Skeletal muscle satellite cell (primary cell): ENCODE measurements around the gene TRIM54.
"Not testable (repeated sequence)": the region's sequence is repeated elsewhere in the genome, so short reads cannot be mapped to it uniquely, and the experiment has no call there.

Experiments used
- H3K27me3 ChIP-seq: 2 replicates; pipeline ENCODE4 v1.7.0; 2013; ENCODE audit warnings: low read length; ENCODE audit not compliant: control insufficient read depth, insufficient read depth
- H3K36me3 ChIP-seq: 2 replicates; pipeline ENCODE4 v1.7.0; 2013; ENCODE audit warnings: mild to moderate bottlenecking, control low read depth, low read length; ENCODE audit not compliant: insufficient read depth
- H3K4me1 ChIP-seq: 2 replicates; pipeline ENCODE4 v1.7.0; 2013; ENCODE audit warnings: low read length; ENCODE audit not compliant: control insufficient read depth, insufficient read depth
- H3K4me2 ChIP-seq: 2 replicates; pipeline ENCODE4 v1.7.0; 2013; ENCODE audit warnings: mild to moderate bottlenecking, low read length
- H3K4me3 ChIP-seq: 2 replicates; pipeline ENCODE4 v1.7.0; 2013; ENCODE audit warnings: low read length
- H3K9ac ChIP-seq: 2 replicates; pipeline ENCODE4 v1.7.0; 2013; ENCODE audit warnings: mild to moderate bottlenecking, low read depth, low read length, moderate library complexity
- H3K9me3 ChIP-seq: replicated peaks from 2 replicates; pipeline ENCODE4 v1.7.0; 2013; ENCODE audit warnings: mild to moderate bottlenecking, control low read depth, low read length

The TRIM54 gene

GRCh38 chr2:27272537-27273522, 9.4 kb upstream of the TRIM54 start:
- H3K9ac ChIP-seq, H3K4me3 ChIP-seq, H3K4me1 ChIP-seq, H3K9me3 ChIP-seq, H3K4me2 ChIP-seq, H3K36me3 ChIP-seq: not testable (repeated sequence)
- H3K27me3 ChIP-seq, result peaks cover 41% of the 10 kb centered on the region

- Histone ChIP-seq H3K4me3 (no peak within 1 kb of the TSS), H3K27me3 (peaks cover 27% of the 10 kb centered on the region), H3K36me3 (no peaks in the 10 kb centered on the region), H3K9me3 (no peaks in the 10 kb centered on the region), H3K4me1 (peaks cover 1% of the 10 kb centered on the region), H3K4me2 (no peak within 1 kb of the TSS), H3K9ac (no peak within 1 kb of the TSS)
Observed at GRCh38 chr2:27275211-27276150, 6.7 kb upstream of the TRIM54 start, which contains the start of gene DNAJC5G. Gene DNAJC5G, plus strand, starts transcription at chr2:27275433. Its CDS starts 1,296 bp downstream, at chr2:27276729.

- Histone ChIP-seq H3K9ac (no peak overlapping the region), H3K9me3 (no peaks in the 10 kb centered on the region), H3K4me3 (no peak overlapping the region), H3K4me2 (no peak overlapping the region), H3K4me1 (peaks cover 25% of the 10 kb centered on the region), H3K36me3 (no peaks in the 10 kb centered on the region), H3K27me3 (peaks cover 26% of the 10 kb centered on the region)
Observed at GRCh38 chr2:27278010-27278409, 4.2 kb upstream of the TRIM54 start.

- Histone ChIP-seq H3K4me1 (peaks cover 26% of the 10 kb centered on the region), H3K4me2 (no peak overlapping the region), H3K36me3 (no peaks in the 10 kb centered on the region), H3K4me3 (no peak overlapping the region), H3K9ac (no peak overlapping the region), H3K9me3 (no peaks in the 10 kb centered on the region), H3K27me3 (peaks cover 38% of the 10 kb centered on the region)
Observed at GRCh38 chr2:27280826-27281225, 1.4 kb upstream of the TRIM54 start.

GRCh38 chr2:27281442-27281841, 787 bp upstream of the TRIM54 start:
- Histone ChIP-seq H3K27me3 (peaks cover 39% of the 10 kb centered on the region), H3K4me3 (no peak overlapping the region), H3K9me3 (no peaks in the 10 kb centered on the region), H3K9ac (no peak overlapping the region), H3K4me1 (peaks cover 26% of the 10 kb centered on the region), H3K4me2 (no peak overlapping the region), H3K36me3 (no peaks in the 10 kb centered on the region)

GRCh38 chr2:27282892-27283291, 663 bp downstream of the TRIM54 start:
- no peaks in the 10 kb centered on the region for H3K9me3 ChIP-seq
- H3K4me3 ChIP-seq, result no peak overlapping the region
- H3K9ac ChIP-seq, result no peak overlapping the region
- no peak overlapping the region for H3K4me2 ChIP-seq
- H3K4me1 ChIP-seq, result peaks cover 26% of the 10 kb centered on the region
- H3K27me3 ChIP-seq, result peaks cover 46% of the 10 kb centered on the region
- no peaks in the 10 kb centered on the region for H3K36me3 ChIP-seq

GRCh38 chr2:27284996-27285395, 2.8 kb downstream of the TRIM54 start:
- Histone ChIP-seq H3K9me3 (no peaks in the 10 kb centered on the region), H3K27me3 (peaks cover 51% of the 10 kb centered on the region), H3K4me1 (peaks cover 26% of the 10 kb centered on the region), H3K4me3 (no peak overlapping the region), H3K36me3 (no peaks in the 10 kb centered on the region), H3K4me2 (no peak overlapping the region), H3K9ac (no peak overlapping the region)

GRCh38 chr2:27285481-27285880, 3.3 kb downstream of the TRIM54 start:
- Histone ChIP-seq H3K9me3 (no peaks in the 10 kb centered on the region), H3K4me3 (no peak overlapping the region), H3K9ac (no peak overlapping the region), H3K4me1 (peaks cover 25% of the 10 kb centered on the region), H3K27me3 (peaks cover 51% of the 10 kb centered on the region), H3K36me3 (no peaks in the 10 kb centered on the region), H3K4me2 (no peak overlapping the region)

GRCh38 chr2:27288610-27289009, 6.4 kb downstream of the TRIM54 start:
- H3K27me3 ChIP-seq, result peaks cover 59% of the 10 kb centered on the region
- peaks cover 9% of the 10 kb centered on the region for H3K4me1 ChIP-seq
- H3K9me3 ChIP-seq, result no peaks in the 10 kb centered on the region
- H3K36me3 ChIP-seq, result no peaks in the 10 kb centered on the region
- H3K9ac ChIP-seq, result no peak overlapping the region
- H3K4me3 ChIP-seq, result no peak overlapping the region
- no peak overlapping the region for H3K4me2 ChIP-seq

GRCh38 chr2:27290549-27290948, 8.3 kb downstream of the TRIM54 start:
- Histone ChIP-seq H3K4me3 (no peak overlapping the region), H3K4me1 (peaks cover 17% of the 10 kb centered on the region), H3K27me3 (peaks cover 47% of the 10 kb centered on the region), H3K9me3 (no peaks in the 10 kb centered on the region), H3K4me2 (no peak overlapping the region), H3K36me3 (no peaks in the 10 kb centered on the region), H3K9ac (no peak overlapping the region)

- Histone ChIP-seq H3K4me1 (peaks cover 17% of the 10 kb centered on the region), H3K4me3 (no peak overlapping the region), H3K9me3 (no peaks in the 10 kb centered on the region), H3K27me3 (peaks cover 46% of the 10 kb centered on the region), H3K9ac (no peak overlapping the region), H3K4me2 (no peak overlapping the region), H3K36me3 (no peaks in the 10 kb centered on the region)
Observed at GRCh38 chr2:27291865-27292264, 9.6 kb downstream of the TRIM54 start.
